Activated CD8-positive, alpha-beta memory T cell treated with anti-CD3 and anti-CD28 coated beads for 4 hours (primary cell): ENCODE measurements around the gene NDUFV1.
"Not testable (repeated sequence)": the region's sequence is repeated elsewhere in the genome, so short reads cannot be mapped to it uniquely, and the experiment has no call there.

ENCODE experiments used
- DNase-seq, 2 donors: peaks; one replicate each; pipeline ENCODE4 v3.0.0-alpha.2; 2020; ENCODE audit warnings: low read depth in 2 of 2

NDUFV1 gene

GRCh38 chr11:67627812-67628624, 21.3 kb downstream of the NDUFV1 start:
- no peak for DNase-seq

GRCh38 chr11:67628710-67629385, 22.1 kb downstream of the NDUFV1 start:
- no peak for DNase-seq

DNA sequence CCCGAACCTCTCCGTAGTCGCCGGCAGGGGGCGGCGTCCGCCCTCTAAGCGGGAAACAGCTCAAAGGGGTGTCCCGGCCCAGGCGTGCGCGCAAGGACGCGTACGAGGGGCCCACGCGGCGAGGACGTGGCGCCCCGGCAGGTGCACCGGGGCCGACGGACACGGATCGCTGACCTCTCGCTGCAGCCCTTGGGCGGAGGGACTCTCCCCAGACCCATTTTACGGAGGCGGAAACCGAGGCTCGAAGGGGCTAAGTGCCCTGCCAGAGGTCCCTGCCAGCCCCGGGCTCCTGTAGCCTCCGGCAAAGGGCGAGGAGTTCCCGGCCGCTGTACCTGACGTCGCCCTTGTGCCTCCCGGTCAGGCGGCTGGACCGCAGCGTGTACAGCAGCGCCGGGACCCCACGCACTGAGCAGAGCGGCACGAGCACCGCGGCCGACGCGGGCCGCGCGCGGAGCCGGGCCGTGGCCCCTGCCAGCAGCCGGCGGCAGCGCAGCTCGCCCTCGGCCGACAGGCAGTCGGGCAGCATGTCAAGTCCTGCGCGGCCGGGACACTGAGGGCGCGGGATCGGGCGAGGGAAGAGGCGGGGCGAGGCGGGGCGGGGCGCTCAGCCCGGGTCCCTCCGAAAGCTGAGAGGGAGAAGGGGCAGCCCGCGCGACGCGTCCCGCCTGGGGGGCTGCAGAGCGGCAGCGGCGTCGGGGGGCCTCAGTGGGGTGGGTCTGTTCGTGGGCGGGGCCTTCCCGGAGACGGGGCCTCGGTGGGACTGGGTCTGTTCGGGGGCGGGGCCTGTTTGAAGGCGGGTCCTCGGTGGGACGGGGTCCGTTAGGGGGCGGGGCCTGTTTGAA, 22.9 kb downstream of the NDUFV1 start, which contains the start of gene NUDT8:
NUDT8 (minus strand) TSS at position 552 of the 842 bp plus-strand sequence; CDS start at position 526, 26 bp downstream.
- DNase-seq, result peak; percentile 74

DNA sequence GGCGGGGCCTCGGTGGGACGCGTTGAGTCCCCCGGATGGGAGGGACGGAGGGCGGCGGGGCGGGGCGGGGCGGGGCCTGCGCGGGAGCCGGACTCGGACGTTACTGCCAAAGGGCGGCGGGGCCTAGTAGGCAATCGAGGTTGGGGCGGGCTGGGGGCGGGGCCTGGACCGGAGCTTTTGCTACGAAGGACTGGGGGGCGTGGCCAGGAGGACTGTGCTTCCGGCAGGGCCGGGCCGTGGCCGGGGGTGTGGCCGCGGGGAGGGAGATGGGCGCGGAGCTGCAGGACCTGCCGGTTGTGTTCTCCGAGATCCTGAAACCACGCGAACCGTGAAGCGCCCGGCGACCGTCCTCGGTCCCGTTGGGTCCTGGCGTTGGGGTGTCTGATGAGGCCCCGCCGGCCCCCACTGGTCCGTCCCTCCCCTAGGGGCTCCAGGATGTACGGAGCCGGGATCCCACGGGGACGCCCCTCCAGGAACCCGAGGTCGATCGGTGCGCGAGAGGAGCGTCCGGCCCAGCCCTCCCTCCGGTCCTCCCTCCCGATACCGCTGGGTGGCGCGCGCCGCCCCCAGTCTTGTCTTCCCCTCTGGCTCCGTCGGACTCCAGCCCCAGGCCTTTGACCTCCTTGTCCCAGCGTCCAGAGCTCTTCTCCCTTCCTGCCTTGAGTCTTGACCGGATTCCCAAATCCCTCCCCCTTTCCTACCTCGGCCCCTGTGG, 23.6 kb downstream of the NDUFV1 start:
- DNase-seq, result peak; percentile 87 to 91

- no peak for DNase-seq
Measured at GRCh38 chr11:67630943-67631331, 24.2 kb downstream of the NDUFV1 start.

DNA sequence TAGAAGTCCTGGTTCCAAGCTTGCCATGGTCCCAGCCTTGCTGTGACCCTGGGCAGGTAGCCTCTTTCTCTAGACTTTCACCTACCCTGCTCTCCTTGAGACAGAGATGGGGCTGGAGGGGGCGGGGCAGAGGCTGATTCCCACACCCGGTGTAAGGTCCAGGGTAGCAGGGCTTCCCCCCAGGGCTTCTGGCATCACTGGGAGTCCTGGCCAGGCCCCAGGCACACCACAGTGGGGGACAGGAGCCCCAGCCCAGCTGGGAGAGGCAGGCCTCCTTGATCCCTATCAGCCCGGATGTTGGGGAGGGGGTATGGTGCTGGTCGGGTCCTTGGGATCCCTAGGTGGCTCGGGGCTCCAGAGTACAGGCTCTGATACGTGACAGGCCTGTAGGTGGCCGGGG, 24.7 kb downstream of the NDUFV1 start:
- DNase-seq, result no peak

GRCh38 chr11:67631853-67632174, 25.1 kb downstream of the NDUFV1 start:
- DNase-seq, result no peak

GRCh38 chr11:67632175-67632981, 25.6 kb downstream of the NDUFV1 start:
- DNase-seq, result no peak

DNA sequence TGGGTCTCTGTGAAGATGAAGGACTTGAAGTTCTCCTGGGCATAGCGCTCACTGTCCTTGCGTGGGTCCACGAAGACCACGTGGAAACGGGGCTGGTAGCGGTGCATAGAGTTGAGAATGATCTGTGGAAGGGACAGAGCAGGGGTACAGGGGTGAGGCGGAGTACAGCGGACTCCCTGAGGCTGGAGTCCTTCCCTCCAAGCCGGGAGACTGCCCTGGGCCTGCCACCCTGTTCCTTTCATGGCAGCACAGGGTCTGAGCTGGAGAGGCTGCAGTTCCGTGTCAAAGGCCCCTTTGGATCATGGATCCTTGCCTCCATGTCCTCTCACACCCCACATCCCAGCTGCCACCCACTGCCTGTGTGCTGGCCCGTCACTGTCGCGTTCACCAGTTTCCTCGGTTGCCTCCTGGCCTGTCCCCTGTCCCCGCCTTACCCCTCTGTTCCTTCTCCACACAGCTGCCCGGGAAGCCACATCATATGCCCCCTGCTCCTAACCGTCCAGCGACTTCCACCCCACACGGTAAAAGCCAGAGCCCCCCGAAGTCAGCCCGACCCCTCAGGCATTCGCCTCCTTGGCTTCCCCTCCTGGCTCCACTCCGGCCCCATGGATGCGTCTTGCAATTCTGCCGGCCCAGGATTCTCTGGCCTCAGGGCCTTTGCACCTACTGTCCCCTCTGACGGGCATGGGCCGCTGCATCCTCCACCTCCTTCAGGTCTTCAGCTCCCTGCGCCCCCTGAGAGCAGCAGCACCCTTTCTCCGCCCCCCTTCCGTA, 26.4 kb downstream of the NDUFV1 start:
- no peak for DNase-seq

DNA sequence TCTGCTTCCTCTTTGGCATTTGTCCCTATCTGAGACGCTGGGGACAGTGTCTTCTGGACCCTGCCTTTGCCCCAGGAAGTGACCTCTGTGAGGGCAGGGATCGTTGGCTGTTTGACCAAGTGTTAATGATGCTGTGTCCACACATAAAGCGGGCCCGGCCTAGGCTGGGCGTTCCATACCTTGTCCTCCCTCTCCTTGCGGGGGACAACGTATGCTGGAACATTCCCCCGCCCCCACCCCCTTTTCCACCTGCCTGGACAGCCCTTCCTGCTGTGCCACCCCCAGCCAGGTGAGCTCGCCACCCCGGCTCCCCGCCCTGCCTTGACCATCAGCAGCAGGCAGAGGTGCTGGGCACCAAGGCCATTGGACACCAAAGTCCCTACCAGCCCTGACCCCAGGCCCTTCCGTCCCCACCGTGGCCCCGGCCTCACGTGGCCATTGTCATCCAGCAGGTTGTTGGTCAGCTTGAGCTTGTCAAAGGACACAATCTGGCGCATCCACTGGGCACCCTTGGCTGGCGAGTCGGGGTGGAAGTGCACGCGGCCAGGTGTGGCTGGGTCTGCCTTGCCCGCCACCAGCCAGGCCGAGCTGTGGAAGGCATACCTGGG, 27.1 kb downstream of the NDUFV1 start:
- no peak for DNase-seq

DNA sequence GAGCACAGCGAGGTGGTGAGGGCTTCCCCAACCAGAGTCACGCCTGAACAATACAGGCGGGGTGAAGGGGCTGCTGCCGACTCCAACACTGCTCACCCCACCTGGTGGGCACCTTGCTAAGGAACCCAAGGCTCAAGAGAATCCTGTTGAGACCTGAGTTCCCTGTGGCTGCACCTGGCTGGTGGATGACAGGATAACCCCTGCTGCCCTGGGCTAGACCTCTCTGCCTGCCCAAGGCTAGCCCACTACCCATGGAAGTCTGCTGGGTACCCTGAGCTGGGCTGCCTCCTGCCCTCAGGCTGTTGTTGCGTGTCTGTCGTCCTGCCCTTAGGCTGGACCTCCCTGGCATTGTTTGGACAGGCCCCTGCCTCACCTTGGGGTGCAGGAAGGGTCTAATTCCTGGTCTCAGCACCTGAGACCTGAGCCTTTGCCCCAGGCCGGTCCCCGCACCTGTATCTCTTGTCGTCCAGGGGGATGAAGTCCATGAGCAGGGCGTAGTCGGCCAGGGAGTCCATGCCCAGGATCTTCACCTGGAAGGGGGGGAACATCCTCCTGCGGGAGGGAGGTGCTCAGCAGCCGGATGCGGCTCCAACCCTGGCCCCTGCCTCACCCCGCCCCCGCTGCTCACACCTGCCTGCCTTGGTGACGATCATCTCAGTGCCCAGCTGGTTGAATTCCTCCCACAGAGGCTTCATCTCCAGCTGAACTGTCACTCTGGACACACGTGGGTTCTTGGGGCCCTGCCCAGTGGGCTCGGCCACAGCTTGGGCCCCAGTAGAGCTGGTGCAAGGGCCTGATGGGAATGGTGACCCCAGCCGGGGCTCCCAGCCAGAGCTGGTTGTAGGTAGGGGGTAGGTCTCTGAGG, 27.9 kb downstream of the NDUFV1 start:
- DNase-seq, result no peak

DNA sequence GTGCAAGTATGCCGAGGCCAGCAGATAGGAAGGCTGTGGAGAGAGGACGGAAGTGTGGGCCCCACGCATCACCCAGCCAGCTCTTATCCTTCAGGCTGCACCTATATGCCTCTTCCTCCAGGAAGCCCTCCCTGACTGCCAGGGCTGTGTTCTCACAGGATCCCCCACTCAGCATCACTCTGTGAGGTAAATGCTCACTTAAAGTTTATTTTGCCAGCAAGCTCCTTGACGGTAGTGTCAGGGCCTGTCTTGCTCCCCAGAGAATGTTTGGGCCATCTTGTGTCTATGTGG, 28.4 kb downstream of the NDUFV1 start:
- DNase-seq, result no peak

GRCh38 chr11:67636962-67637361, 30.2 kb downstream of the NDUFV1 start:
- no peak for DNase-seq

- not testable (repeated sequence) for DNase-seq
Measured at GRCh38 chr11:67637441-67637840, 30.7 kb downstream of the NDUFV1 start.

- no peak for DNase-seq
Measured at GRCh38 chr11:67638535-67639437, 32.0 kb downstream of the NDUFV1 start.

- no peak for DNase-seq
Measured at GRCh38 chr11:67639438-67639859, 32.7 kb downstream of the NDUFV1 start, which contains the start of gene TBX10. TBX10 (minus strand) TSS chr11:67639763; CDS start chr11:67639472, 291 bp downstream.

DNA sequence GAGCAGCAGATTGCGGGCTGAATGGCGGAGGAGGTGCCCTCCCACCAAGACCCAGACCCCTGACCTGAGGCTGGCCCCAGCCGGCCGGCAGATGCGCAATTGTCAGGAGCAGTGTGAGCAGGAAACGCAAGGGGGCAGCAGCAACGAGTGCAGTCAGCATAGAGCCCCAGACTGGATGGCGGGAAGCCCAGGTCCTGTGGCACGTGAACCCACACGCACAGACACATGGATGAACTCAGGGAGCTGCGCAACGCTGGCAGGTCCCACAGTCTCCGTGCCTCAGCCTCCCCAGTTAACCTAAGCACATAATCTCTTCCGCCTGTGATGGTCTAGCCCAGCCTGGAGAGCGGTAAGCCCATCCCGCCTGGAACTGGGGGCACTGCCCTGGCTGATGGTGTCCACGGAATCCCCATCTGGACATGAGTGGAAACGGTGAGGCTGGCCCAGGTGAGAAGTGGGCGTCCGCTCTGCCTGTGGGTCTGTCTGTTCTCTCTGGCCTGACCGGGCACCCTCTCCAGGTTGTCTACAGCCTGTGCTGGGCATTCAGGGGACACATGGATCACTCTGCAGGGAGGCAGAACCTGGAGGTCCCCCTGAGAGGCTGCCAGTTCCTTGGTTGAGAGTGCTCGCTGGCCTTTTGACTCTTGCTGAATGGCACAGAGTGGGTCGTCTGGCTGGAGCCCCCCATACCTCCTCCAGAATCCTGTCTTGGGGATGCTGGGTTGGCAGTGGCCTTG, 33.5 kb downstream of the NDUFV1 start:
- no peak for DNase-seq
